ENCODE results near the gene TTYH3.
A peak's percentile ranks its signal among the peaks of the same experiment; 100 is the strongest.

TTYH3 gene

GRCh38 chr7:2603044-2603965 is 28.5 kb upstream of the TTYH3 start:
- TF ChIP-seq FOXM1 (IDR thresholded peaks at IDR 0.05; ENCODE audit: borderline replicate concordance, low read depth) (no peak), NFIC (IDR thresholded peaks at IDR 0.05) (no peak), EP300 (IDR thresholded peaks at IDR 0.05; ENCODE audit: borderline replicate concordance) (no peak)

DNA sequence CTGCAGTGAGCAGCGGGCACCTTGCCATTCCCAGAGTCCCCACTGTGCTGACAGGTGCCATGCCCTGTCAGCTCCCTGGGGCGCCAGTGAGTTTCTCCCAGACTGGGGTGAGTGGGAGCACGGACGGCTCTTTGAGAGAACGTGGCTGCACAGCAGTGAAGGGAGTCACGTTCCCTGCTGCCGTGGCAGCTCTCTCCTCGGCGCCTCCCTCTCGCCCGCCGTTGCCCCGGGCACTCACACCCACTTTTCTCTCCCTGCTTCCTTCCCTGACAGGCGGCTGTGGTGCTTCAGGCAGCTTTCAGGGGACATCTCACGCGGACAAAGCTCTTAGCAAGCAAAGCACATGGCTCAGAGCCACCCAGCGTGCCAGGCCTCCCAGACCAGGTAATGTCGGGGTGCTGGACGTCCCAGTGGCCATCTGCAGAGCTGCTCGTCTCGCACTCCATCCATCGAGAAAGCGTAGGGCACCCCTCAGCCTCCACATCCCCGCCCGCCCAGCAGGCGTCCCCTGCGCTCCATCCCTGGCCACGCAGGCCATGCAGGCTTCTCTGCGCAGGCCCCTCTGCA is 27.1 kb upstream of the TTYH3 start:
- TF ChIP-seq RAD21 (IDR thresholded peaks at IDR 0.05; ENCODE audit: low read depth) = no peak
- no peak for TF ChIP-seq CEBPB (IDR thresholded peaks at IDR 0.05)
- TF ChIP-seq MAX (IDR thresholded peaks at IDR 0.05) = peak; percentile 68
- peak; percentile 91 for TF ChIP-seq NFIC (IDR thresholded peaks at IDR 0.05)
- TF ChIP-seq FOXM1 (IDR thresholded peaks at IDR 0.05; ENCODE audit: borderline replicate concordance, low read depth) = no peak; the same call in 1 of the 2 replicates
- no peak for TF ChIP-seq CREB1 (IDR thresholded peaks at IDR 0.05; ENCODE audit: low read depth)
- TF ChIP-seq, protein P1, sequence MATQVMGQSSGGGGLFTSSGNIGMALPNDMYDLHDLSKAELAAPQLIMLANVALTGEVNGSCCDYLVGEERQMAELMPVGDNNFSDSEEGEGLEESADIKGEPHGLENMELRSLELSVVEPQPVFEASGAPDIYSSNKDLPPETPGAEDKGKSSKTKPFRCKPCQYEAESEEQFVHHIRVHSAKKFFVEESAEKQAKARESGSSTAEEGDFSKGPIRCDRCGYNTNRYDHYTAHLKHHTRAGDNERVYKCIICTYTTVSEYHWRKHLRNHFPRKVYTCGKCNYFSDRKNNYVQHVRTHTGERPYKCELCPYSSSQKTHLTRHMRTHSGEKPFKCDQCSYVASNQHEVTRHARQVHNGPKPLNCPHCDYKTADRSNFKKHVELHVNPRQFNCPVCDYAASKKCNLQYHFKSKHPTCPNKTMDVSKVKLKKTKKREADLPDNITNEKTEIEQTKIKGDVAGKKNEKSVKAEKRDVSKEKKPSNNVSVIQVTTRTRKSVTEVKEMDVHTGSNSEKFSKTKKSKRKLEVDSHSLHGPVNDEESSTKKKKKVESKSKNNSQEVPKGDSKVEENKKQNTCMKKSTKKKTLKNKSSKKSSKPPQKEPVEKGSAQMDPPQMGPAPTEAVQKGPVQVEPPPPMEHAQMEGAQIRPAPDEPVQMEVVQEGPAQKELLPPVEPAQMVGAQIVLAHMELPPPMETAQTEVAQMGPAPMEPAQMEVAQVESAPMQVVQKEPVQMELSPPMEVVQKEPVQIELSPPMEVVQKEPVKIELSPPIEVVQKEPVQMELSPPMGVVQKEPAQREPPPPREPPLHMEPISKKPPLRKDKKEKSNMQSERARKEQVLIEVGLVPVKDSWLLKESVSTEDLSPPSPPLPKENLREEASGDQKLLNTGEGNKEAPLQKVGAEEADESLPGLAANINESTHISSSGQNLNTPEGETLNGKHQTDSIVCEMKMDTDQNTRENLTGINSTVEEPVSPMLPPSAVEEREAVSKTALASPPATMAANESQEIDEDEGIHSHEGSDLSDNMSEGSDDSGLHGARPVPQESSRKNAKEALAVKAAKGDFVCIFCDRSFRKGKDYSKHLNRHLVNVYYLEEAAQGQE (IDR thresholded peaks at IDR 0.05; ENCODE audit: low read depth) = no peak
- TF ChIP-seq YY1 (IDR thresholded peaks at IDR 0.05; ENCODE audit: low read depth) = no peak
- TF ChIP-seq EP300 (IDR thresholded peaks at IDR 0.05; ENCODE audit: borderline replicate concordance) = peak; percentile 61; the same call in 1 of the 2 replicates
- peak; percentile 90 for TF ChIP-seq TCF12 (IDR thresholded peaks at IDR 0.05; ENCODE audit: low read depth)
- TF ChIP-seq USF1 (IDR thresholded peaks at IDR 0.05) = 0 out of 2 replicates have a peak, but pooled peaks have one; percentile 12

DNA sequence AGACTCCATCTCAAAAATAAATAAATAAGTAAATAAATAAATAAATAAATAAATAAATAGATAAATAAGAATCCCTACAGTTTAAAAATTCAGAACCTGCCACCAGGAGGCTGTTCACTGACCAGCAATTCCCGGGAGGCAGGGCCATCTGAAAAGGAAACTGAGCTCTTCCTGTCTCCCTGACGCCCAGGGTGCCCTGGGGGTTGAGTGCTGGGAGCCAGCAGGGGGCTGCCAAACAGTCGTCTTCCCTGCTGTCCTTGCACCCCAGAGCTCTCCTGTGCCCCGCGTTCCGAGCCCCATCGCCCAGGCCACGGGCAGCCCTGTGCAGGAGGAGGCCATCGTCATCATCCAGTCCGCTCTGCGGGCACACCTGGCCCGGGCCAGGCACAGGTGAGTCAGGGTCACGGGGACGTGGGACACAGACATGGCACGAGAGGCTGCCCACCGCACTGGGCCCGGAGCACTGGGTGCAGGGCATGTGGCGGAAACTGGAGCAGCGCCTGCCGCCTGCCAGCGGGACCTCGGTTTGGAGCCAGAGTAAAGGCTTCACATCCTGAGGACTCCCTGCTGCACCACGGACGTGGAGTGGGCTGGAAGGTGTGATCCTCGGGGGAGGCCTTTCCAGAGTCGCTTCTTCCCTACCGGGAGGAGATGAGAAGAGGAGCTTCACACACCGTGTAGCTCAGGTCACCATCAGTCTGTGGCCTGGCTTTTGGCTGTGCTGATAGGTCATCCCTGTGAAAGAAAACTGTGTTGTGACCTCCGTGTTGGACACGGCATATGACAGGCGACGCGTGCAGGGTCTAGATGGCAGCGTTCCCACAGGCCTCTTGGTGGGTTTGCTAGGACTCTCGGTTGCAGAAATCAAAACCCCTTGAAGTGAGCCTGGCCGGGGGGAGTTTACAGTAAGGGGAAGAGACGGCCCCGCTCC is 25.9 kb upstream of the TTYH3 start:
- TF ChIP-seq RAD21 (IDR thresholded peaks at IDR 0.05; ENCODE audit: low read depth) = no peak
- no peak for TF ChIP-seq ZBTB7A (IDR thresholded peaks at IDR 0.05; ENCODE audit: low read depth)
- TF ChIP-seq, protein P1 (IDR thresholded peaks at IDR 0.05; ENCODE audit: low read depth) = no peak
- no peak for TF ChIP-seq CEBPB (IDR thresholded peaks at IDR 0.05)
- TF ChIP-seq CREB1 (IDR thresholded peaks at IDR 0.05; ENCODE audit: low read depth) = no peak
- no peak for TF ChIP-seq NFIC (IDR thresholded peaks at IDR 0.05)
- TF ChIP-seq EGR1 (IDR thresholded peaks at IDR 0.05) = no peak
- TF ChIP-seq USF1 (IDR thresholded peaks at IDR 0.05) = no peak
- no peak for TF ChIP-seq TEAD4 (IDR thresholded peaks at IDR 0.05)
- no peak for TF ChIP-seq TAF1 (IDR thresholded peaks at IDR 0.05; ENCODE audit: low read depth)
- no peak for TF ChIP-seq YY1 (IDR thresholded peaks at IDR 0.05; ENCODE audit: low read depth)
- TF ChIP-seq EP300 (IDR thresholded peaks at IDR 0.05; ENCODE audit: borderline replicate concordance) = no peak

GRCh38 chr7:2606539-2606936 is 25.2 kb upstream of the TTYH3 start:
- TF ChIP-seq MAX (IDR thresholded peaks at IDR 0.05) (no peak), USF1 (IDR thresholded peaks at IDR 0.05) (no peak), EGR1 (IDR thresholded peaks at IDR 0.05) (no peak), TEAD4 (IDR thresholded peaks at IDR 0.05) (no peak), CEBPB (IDR thresholded peaks at IDR 0.05) (no peak), TCF12 (IDR thresholded peaks at IDR 0.05; ENCODE audit: low read depth) (no peak), CREB1 (IDR thresholded peaks at IDR 0.05; ENCODE audit: low read depth) (no peak), ZBTB7A (IDR thresholded peaks at IDR 0.05; ENCODE audit: low read depth) (no peak), FOXM1 (IDR thresholded peaks at IDR 0.05; ENCODE audit: borderline replicate concordance, low read depth) (no peak), YY1 (IDR thresholded peaks at IDR 0.05; ENCODE audit: low read depth) (no peak), TAF1 (IDR thresholded peaks at IDR 0.05; ENCODE audit: low read depth) (no peak), EP300 (IDR thresholded peaks at IDR 0.05; ENCODE audit: borderline replicate concordance) (no peak)
- TF ChIP-seq, protein P1 (IDR thresholded peaks at IDR 0.05; ENCODE audit: low read depth) = no peak
